A549 (cell line): ENCODE data around the gene GMDS.

Experiments used
- CHD4 ChIP-seq: fragments of 200-600 bp; sonication (generic); IDR thresholded peaks from 2 replicates; pipeline ENCODE4 v1.6.1; 2016; ENCODE audit warnings: antibody characterized with exemption, mild to moderate bottlenecking, borderline replicate concordance
- JUN ChIP-seq, 2 experiments: fragments of >200 bp; sonication (Bioruptor Twin); formaldehyde crosslinking; IDR thresholded peaks; 2 replicates in 1 of 2; 3 replicates in 1 of 2; pipeline ENCODE4 v1.6.1; 2016 to 2017
- POLR2A ChIP-seq: IDR thresholded peaks from 2 replicates; pipeline ENCODE4 v1.6.1; 2012; ENCODE audit warnings: mild to moderate bottlenecking, low read length
- RAD21 ChIP-seq, 2 experiments: fragments of >200 bp in 1 of 2; sonication (Bioruptor Twin) in 1 of 2; formaldehyde crosslinking in 1 of 2; IDR thresholded peaks in 1 of 2; conservative IDR thresholded peaks in 1 of 2; 2 replicates in 1 of 2; 3 replicates in 1 of 2; pipeline ENCODE4 v1.6.1; 2012 to 2018; ENCODE audit warnings: inconsistent platforms in 1 of 2
- RFX5 ChIP-seq: fragments of 450-650 bp; IDR thresholded peaks from 2 replicates; pipeline ENCODE4 v1.7.1; 2014; ENCODE audit warnings: antibody characterized with exemption, mild to moderate bottlenecking, moderate library complexity
- ZNF302 ChIP-seq: fragments of 250-450 bp; sonication (Bioruptor Pico); IDR thresholded peaks from 2 replicates; pipeline ENCODE4 v1.9.0; 2021; ENCODE audit warnings: inconsistent platforms, mild to moderate bottlenecking, moderate library complexity
- TF ChIP-seq, protein P1 (sequence below): fragments of >200 bp; sonication (Bioruptor Twin); formaldehyde crosslinking; IDR thresholded peaks from 3 replicates; pipeline ENCODE4 v1.5.1; 2016
- TF ChIP-seq, protein P2 (sequence below): IDR thresholded peaks from 2 replicates; pipeline ENCODE4 v1.6.1; 2012
- TF ChIP-seq, protein P3 (sequence below): fragments of 200-600 bp; sonication (generic); IDR thresholded peaks from 2 replicates; pipeline ENCODE4 v1.6.1; 2016; ENCODE audit warnings: antibody characterized with exemption, mild to moderate bottlenecking, moderate library complexity

GRCh38 chr6:2149361-2150006 is 95.9 kb downstream of the GMDS start:
- TF ChIP-seq POLR2A (no peak), JUN (IDR thresholded peaks at IDR 0.05) (no peak), RAD21 (conservative IDR thresholded peaks at IDR 0.05 in 1 of 2, IDR thresholded peaks at IDR 0.05 in 1 of 2) (no peak), RFX5 (no peak), ZNF302 (CRISPR knock-in tag) (no peak), CHD4 (no peak)
- TF ChIP-seq, protein P1, sequence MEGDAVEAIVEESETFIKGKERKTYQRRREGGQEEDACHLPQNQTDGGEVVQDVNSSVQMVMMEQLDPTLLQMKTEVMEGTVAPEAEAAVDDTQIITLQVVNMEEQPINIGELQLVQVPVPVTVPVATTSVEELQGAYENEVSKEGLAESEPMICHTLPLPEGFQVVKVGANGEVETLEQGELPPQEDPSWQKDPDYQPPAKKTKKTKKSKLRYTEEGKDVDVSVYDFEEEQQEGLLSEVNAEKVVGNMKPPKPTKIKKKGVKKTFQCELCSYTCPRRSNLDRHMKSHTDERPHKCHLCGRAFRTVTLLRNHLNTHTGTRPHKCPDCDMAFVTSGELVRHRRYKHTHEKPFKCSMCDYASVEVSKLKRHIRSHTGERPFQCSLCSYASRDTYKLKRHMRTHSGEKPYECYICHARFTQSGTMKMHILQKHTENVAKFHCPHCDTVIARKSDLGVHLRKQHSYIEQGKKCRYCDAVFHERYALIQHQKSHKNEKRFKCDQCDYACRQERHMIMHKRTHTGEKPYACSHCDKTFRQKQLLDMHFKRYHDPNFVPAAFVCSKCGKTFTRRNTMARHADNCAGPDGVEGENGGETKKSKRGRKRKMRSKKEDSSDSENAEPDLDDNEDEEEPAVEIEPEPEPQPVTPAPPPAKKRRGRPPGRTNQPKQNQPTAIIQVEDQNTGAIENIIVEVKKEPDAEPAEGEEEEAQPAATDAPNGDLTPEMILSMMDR, result no peak
- TF ChIP-seq, protein P2, sequence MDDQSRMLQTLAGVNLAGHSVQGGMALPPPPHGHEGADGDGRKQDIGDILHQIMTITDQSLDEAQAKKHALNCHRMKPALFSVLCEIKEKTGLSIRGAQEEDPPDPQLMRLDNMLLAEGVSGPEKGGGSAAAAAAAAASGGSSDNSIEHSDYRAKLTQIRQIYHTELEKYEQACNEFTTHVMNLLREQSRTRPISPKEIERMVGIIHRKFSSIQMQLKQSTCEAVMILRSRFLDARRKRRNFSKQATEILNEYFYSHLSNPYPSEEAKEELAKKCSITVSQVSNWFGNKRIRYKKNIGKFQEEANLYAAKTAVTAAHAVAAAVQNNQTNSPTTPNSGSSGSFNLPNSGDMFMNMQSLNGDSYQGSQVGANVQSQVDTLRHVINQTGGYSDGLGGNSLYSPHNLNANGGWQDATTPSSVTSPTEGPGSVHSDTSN, result no peak
- TF ChIP-seq, protein P3, sequence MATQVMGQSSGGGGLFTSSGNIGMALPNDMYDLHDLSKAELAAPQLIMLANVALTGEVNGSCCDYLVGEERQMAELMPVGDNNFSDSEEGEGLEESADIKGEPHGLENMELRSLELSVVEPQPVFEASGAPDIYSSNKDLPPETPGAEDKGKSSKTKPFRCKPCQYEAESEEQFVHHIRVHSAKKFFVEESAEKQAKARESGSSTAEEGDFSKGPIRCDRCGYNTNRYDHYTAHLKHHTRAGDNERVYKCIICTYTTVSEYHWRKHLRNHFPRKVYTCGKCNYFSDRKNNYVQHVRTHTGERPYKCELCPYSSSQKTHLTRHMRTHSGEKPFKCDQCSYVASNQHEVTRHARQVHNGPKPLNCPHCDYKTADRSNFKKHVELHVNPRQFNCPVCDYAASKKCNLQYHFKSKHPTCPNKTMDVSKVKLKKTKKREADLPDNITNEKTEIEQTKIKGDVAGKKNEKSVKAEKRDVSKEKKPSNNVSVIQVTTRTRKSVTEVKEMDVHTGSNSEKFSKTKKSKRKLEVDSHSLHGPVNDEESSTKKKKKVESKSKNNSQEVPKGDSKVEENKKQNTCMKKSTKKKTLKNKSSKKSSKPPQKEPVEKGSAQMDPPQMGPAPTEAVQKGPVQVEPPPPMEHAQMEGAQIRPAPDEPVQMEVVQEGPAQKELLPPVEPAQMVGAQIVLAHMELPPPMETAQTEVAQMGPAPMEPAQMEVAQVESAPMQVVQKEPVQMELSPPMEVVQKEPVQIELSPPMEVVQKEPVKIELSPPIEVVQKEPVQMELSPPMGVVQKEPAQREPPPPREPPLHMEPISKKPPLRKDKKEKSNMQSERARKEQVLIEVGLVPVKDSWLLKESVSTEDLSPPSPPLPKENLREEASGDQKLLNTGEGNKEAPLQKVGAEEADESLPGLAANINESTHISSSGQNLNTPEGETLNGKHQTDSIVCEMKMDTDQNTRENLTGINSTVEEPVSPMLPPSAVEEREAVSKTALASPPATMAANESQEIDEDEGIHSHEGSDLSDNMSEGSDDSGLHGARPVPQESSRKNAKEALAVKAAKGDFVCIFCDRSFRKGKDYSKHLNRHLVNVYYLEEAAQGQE, result no peak
